Transverse colon (tissue), 4 donors: ENCODE measurements around the gene SMYD3. TPM values are rescaled to one million over a fixed set of nuclear protein-coding genes. Genes with fewer than 3 reads are reported as not detected.

Experiments
- DNase-seq: peaks from one replicate; pipeline ENCODE4 v3.0.0-alpha.2; 2019
- H3K27ac ChIP-seq, 4 donors: fragments of 200-600 bp; sonication (generic); 2 replicates each; pipeline ENCODE4 v1.5.1; 2016 to 2018; ENCODE audit warnings: inconsistent platforms in 4 of 4
- H3K27me3 ChIP-seq: fragments of 200-600 bp; sonication (generic); 2 replicates; pipeline ENCODE4 v1.5.1; 2017; ENCODE audit warnings: inconsistent platforms
- H3K36me3 ChIP-seq, 4 donors: fragments of 200-600 bp; sonication (generic); 2 replicates each; pipeline ENCODE4 v1.5.1; 2017 to 2019; ENCODE audit warnings: inconsistent platforms in 4 of 4
- H3K4me1 ChIP-seq, 4 donors: fragments of 200-600 bp; sonication (generic); 2 replicates each; pipeline ENCODE4 v1.5.1; 2017 to 2020; ENCODE audit warnings: inconsistent platforms in 4 of 4
- H3K4me3 ChIP-seq, 4 donors: fragments of 200-600 bp; sonication (generic); 1 replicate in 1 of 4; 2 replicates in 3 of 4; pipeline versions ENCODE4 v1.5.1 to v1.6.1; 2017 to 2019; ENCODE audit warnings: inconsistent platforms in 4 of 4
- H3K9me3 ChIP-seq, 2 donors: fragments of 200-600 bp; sonication (generic); 2 replicates each; pipeline ENCODE4 v1.5.1; 2017 to 2019; ENCODE audit warnings: inconsistent platforms in 2 of 2
- EP300 ChIP-seq: sonication (generic); formaldehyde crosslinking; IDR thresholded peaks from one replicate; pipeline ENCODE4 v1.6.1; 2017; ENCODE audit warnings: antibody characterized with exemption, low read depth
- POLR2A ChIP-seq: fragments of 450-650 bp; IDR thresholded peaks from one replicate; pipeline ENCODE4 v1.6.1; 2016; ENCODE audit warnings: antibody characterized with exemption, mild to moderate bottlenecking, moderate library complexity
- POLR2AphosphoS5 ChIP-seq, 3 donors: sonication (generic); formaldehyde crosslinking; IDR thresholded peaks; one replicate each; pipeline ENCODE4 v1.6.1; 2016; ENCODE audit warnings: antibody characterized with exemption in 3 of 3
- WGBS, 2 donors: methylation state at CpG; one replicate each; pipeline ENCODE4 v1.1.5; 2018; ENCODE audit warnings: low coverage in 1 of 2; 5-methylcytosine and 5-hydroxymethylcytosine counted together
- in situ Hi-C, 4 donors: fragments of 200-750 bp; cut with MboI; loops; one replicate each; pipeline versions ENCODE4 v1.15.0 to v1.15.1; 2017; ENCODE audit warnings: low sequenced_read_pairs in 3 of 4, low pct_ligation_motif_present in 1 of 4, low pct_unique_long_range_greater_than_20kb in 1 of 4
- intact Hi-C: fragments of 100-400 bp; cut with DNase I; formaldehyde crosslinking; loops from one replicate; pipeline ENCODE4 v1.15.1; 2023; ENCODE audit warnings: low total_unique reads
- total RNA-seq, 4 donors: library from RNA; depleted of rRNA; stranded (reverse); fragments of >200 nt; gene quantifications; one replicate each; pipeline ENCODE4 v1.1.0, GENCODE V29; 2016
- TF ChIP-seq, protein P1 (sequence below), 5 experiments: fragments of 200-600 bp in 3 of 5; fragments of 450-650 bp in 2 of 5; sonication (generic) in 3 of 5; IDR thresholded peaks; 1 replicate in 2 of 5; 2 replicates in 3 of 5; pipeline ENCODE4 v1.5.1; 2016 to 2017; ENCODE audit warnings: antibody characterized with exemption in 5 of 5, inconsistent platforms in 3 of 5, mild to moderate bottlenecking in 2 of 5, moderate library complexity in 1 of 5

Gene SMYD3
- total RNA-seq, 4 donors from 2014 or later: 10.5 to 31.3 (median 25.8) TPM

DNA sequence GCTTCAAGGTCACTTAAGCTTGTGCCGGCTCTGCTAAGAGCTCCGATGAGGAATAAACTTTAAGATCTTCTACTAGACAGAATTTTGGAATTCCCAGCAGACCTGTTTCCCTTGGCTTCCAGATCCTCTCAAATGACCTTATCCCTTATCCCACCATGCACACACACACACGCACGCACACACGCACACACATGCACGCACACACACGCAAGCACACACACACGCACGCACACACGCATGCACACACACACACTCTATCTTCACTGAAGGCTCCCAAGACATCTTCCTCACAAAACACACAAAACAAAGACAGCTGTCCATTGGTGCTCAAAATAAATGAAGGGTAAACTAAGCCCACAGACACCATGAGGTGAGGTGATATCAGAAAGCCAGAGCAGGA, 692.4 kb downstream of the SMYD3 start:
- 76 to 91% methylated on average over 6 to 10 of the region's 10 CpGs for WGBS, 2 donors
- Histone ChIP-seq H3K4me1 (peaks cover 0 to 3% (median 0%) of the 10 kb centered on the region in 4 donors), H3K9me3 (no peaks in the 10 kb centered on the region), H3K27me3 (no peaks in the 10 kb centered on the region), H3K27ac (no peak overlapping the region), H3K36me3 (no peaks in the 10 kb centered on the region), H3K4me3 (no peak overlapping the region)
- in situ Hi-C loops (no loop called here), intact Hi-C loops (no loop called here)
- TF ChIP-seq, protein P1, sequence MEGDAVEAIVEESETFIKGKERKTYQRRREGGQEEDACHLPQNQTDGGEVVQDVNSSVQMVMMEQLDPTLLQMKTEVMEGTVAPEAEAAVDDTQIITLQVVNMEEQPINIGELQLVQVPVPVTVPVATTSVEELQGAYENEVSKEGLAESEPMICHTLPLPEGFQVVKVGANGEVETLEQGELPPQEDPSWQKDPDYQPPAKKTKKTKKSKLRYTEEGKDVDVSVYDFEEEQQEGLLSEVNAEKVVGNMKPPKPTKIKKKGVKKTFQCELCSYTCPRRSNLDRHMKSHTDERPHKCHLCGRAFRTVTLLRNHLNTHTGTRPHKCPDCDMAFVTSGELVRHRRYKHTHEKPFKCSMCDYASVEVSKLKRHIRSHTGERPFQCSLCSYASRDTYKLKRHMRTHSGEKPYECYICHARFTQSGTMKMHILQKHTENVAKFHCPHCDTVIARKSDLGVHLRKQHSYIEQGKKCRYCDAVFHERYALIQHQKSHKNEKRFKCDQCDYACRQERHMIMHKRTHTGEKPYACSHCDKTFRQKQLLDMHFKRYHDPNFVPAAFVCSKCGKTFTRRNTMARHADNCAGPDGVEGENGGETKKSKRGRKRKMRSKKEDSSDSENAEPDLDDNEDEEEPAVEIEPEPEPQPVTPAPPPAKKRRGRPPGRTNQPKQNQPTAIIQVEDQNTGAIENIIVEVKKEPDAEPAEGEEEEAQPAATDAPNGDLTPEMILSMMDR (IDR thresholded peaks at IDR 0.05): no peak
- TF ChIP-seq EP300: no peak
- TF ChIP-seq POLR2A: no peak
- no peak for TF ChIP-seq POLR2AphosphoS5 (IDR thresholded peaks at IDR 0.05)
- DNase-seq: no peak

DNA sequence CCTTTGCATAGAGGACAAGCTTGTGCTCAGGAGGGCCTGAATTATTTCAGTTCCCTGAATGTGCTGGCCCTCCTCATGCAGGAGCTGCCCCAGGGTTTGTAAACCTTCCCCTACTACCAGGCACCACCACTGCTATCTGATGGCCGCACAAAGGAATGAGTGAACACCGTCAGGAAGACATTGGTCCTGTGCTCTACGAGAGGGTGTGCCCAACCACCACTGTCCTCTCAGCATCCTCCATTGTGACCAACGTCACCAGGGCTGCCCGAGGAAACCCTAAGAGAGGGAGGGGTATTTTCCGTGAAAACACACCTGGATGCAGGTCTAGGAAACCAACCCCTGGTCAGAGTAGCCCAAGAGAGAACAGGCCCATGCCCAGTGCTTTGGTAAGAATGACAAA, 694.8 kb downstream of the SMYD3 start:
- H3K27me3 ChIP-seq: no peaks in the 10 kb centered on the region
- no peaks in the 10 kb centered on the region for H3K9me3 ChIP-seq
- no peak overlapping the region for H3K4me3 ChIP-seq
- WGBS, 2 donors: 93% methylated on average over 6 of the region's 6 CpGs; no CpG with 5 or more reads in 1 of the 2 donors
- TF ChIP-seq POLR2AphosphoS5 (IDR thresholded peaks at IDR 0.05): no peak
- no peak for TF ChIP-seq EP300
- no peak for TF ChIP-seq POLR2A
- TF ChIP-seq, protein P1 (IDR thresholded peaks at IDR 0.05): no peak
- intact Hi-C loops (no loop called here), in situ Hi-C loops (no loop called here)
- H3K4me1 ChIP-seq: peaks cover 0 to 3% (median 0%) of the 10 kb centered on the region in 4 donors
- no peaks in the 10 kb centered on the region for H3K36me3 ChIP-seq
- H3K27ac ChIP-seq: no peak overlapping the region
- no peak for DNase-seq

DNA sequence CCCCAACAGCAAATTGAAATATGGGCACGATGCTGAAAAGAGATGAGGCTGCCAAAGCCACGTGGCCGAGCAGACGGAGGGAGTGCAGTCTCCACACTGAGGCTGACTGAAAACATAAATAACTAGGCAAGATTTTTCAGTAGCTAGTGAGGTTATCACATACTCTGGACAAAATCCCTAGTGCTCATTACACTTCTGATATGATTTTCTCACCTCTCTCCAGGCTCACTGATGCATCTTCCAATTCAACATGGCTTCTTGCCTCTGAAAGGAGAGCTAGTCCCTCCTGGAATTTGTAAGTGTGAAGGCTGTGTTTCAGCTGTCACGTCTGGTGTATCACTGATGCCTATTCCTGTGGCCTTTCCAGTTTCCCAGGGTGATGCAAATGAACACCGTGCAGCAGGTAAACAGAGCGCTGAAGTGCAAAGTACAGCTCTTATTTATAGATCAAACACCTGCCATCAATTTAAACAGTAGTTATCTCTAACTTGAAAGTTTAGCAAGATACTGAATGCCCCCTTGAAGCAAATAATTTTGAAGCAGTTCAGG, 696.2 kb downstream of the SMYD3 start:
- 38% methylated on average over 7 of the region's 7 CpGs; no CpG with 5 or more reads in 1 of the 2 donors for WGBS, 2 donors
- in situ Hi-C loops (no loop called here), intact Hi-C loops (no loop called here)
- peaks cover 0 to 3% (median 0%) of the 10 kb centered on the region in 4 donors for H3K4me1 ChIP-seq
- no peak overlapping the region for H3K27ac ChIP-seq
- no peak overlapping the region for H3K4me3 ChIP-seq
- TF ChIP-seq EP300: no peak
- TF ChIP-seq, protein P1 (IDR thresholded peaks at IDR 0.05): no peak
- no peaks in the 10 kb centered on the region for H3K36me3 ChIP-seq
- no peaks in the 10 kb centered on the region for H3K9me3 ChIP-seq
- H3K27me3 ChIP-seq: no peaks in the 10 kb centered on the region
- DNase-seq: no peak

DNA sequence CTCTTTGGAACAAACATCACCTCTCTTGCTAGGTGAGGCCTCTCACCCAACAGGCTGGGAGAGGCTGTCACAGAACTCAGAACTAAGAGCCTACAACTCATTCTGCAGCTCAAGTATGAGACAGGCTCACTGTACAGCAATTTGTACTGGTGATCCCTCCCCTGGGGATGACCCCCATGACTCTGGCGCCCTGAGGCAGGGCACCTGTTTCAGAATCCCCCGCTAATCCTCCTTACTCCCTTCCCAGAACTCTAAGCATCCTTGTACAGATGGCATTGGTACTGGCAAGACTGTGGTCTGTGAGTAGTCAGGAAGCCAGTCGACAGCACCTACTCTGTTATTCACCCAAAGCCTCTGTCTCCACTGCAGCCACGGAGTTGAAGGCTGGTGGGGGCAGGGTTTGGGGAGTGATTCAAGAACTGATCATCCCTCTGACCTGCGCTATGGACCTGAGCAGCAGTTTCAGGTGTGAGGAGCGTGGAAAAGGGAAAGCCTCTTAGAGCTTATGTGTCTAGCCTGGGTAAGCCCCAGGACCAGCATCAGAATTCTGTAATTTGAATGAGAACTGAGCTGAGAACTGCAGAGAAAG, 696.8 kb downstream of the SMYD3 start:
- 81 to 94% methylated on average over 3 to 6 of the region's 6 CpGs for WGBS, 2 donors
- H3K36me3 ChIP-seq: no peaks in the 10 kb centered on the region
- no peak for DNase-seq
- in situ Hi-C loops (no loop called here), intact Hi-C loops (no loop called here)
- no peak overlapping the region for H3K4me3 ChIP-seq
- TF ChIP-seq POLR2AphosphoS5 (IDR thresholded peaks at IDR 0.05) (no peak), EP300 (no peak), POLR2A (no peak)
- TF ChIP-seq, protein P1 (IDR thresholded peaks at IDR 0.05): no peak
- no peaks in the 10 kb centered on the region for H3K9me3 ChIP-seq
- H3K27ac ChIP-seq: no peak overlapping the region
- no peaks in the 10 kb centered on the region for H3K27me3 ChIP-seq
- peaks cover 0 to 3% (median 0%) of the 10 kb centered on the region in 4 donors for H3K4me1 ChIP-seq
